ENCODE data around the gene SCN1B.
"Not testable (repeated sequence)": the region's sequence is repeated elsewhere in the genome, so short reads cannot be mapped to it uniquely, and the experiment has no call there.

SCN1B gene

GRCh38 chr19:35039881-35040825 lies 9.9 kb downstream of the SCN1B start:
- DNase-seq, result peak; percentile 31

- DNase-seq, result peak; percentile 60
Measured at GRCh38 chr19:35040826-35041547, 10.7 kb downstream of the SCN1B start.

- DNase-seq, result no peak
Measured at GRCh38 chr19:35041548-35042055, 11.3 kb downstream of the SCN1B start, which contains the start of gene HPN. Gene HPN, plus strand, starts transcription at chr19:35041721. Its CDS starts 786 bp downstream, at chr19:35042507.

- no peak for DNase-seq
Measured at GRCh38 chr19:35042056-35042730, 11.9 kb downstream of the SCN1B start.

- no peak for DNase-seq
Measured at GRCh38 chr19:35042954-35043604, 12.8 kb downstream of the SCN1B start.

- no peak for DNase-seq
Measured at GRCh38 chr19:35043906-35044305, 13.6 kb downstream of the SCN1B start.

- DNase-seq, result peak; percentile 69
Measured at GRCh38 chr19:35044317-35045117, 14.2 kb downstream of the SCN1B start.

GRCh38 chr19:35045667-35046300 lies 15.5 kb downstream of the SCN1B start:
- DNase-seq, result peak; percentile 38

GRCh38 chr19:35046461-35046860 lies 16.2 kb downstream of the SCN1B start:
- DNase-seq, result no peak

GRCh38 chr19:35048911-35049411 lies 18.7 kb downstream of the SCN1B start:
- no peak for DNase-seq

GRCh38 chr19:35049456-35049855 lies 19.2 kb downstream of the SCN1B start:
- no peak for DNase-seq

GRCh38 chr19:35050662-35051061 lies 20.4 kb downstream of the SCN1B start:
- DNase-seq, result not testable (repeated sequence)

- DNase-seq, result not testable (repeated sequence)
Measured at GRCh38 chr19:35051268-35051667, 21.0 kb downstream of the SCN1B start.

GRCh38 chr19:35051796-35052195 lies 21.5 kb downstream of the SCN1B start:
- no peak for DNase-seq

- no peak for DNase-seq
Measured at GRCh38 chr19:35052599-35053190, 22.4 kb downstream of the SCN1B start.

GRCh38 chr19:35053667-35054293 lies 23.5 kb downstream of the SCN1B start:
- no peak for DNase-seq

GRCh38 chr19:35054626-35055025 lies 24.4 kb downstream of the SCN1B start:
- no peak for DNase-seq

- peak; percentile 10 for DNase-seq
Measured at GRCh38 chr19:35055715-35056179, 25.5 kb downstream of the SCN1B start.

GRCh38 chr19:35056513-35057063 lies 26.3 kb downstream of the SCN1B start:
- no peak for DNase-seq
